ENCODE data around the gene GOLIM4.

GRCh38 chr3:168034152-168034928 lies 61.4 kb downstream of the GOLIM4 start:
- TF ChIP-seq, protein P1, sequence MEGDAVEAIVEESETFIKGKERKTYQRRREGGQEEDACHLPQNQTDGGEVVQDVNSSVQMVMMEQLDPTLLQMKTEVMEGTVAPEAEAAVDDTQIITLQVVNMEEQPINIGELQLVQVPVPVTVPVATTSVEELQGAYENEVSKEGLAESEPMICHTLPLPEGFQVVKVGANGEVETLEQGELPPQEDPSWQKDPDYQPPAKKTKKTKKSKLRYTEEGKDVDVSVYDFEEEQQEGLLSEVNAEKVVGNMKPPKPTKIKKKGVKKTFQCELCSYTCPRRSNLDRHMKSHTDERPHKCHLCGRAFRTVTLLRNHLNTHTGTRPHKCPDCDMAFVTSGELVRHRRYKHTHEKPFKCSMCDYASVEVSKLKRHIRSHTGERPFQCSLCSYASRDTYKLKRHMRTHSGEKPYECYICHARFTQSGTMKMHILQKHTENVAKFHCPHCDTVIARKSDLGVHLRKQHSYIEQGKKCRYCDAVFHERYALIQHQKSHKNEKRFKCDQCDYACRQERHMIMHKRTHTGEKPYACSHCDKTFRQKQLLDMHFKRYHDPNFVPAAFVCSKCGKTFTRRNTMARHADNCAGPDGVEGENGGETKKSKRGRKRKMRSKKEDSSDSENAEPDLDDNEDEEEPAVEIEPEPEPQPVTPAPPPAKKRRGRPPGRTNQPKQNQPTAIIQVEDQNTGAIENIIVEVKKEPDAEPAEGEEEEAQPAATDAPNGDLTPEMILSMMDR (IDR thresholded peaks at IDR 0.05; ENCODE audit: poor library complexity), result no peak
- no peak for TF ChIP-seq EZH2 (IDR thresholded peaks at IDR 0.05; ENCODE audit: borderline replicate concordance)
